ENCODE results near the gene RPL9.
"Not testable (repeated sequence)": the region's sequence is repeated elsewhere in the genome, so short reads cannot be mapped to it uniquely, and the experiment has no call there.

RPL9 gene

GRCh38 chr4:39435659-39436563 lies 22.8 kb downstream of the RPL9 start:
- H3K4me3 ChIP-seq (ENCODE audit: low read depth, low read length) = no peak overlapping the region
- TF ChIP-seq CTCF (IDR thresholded peaks at IDR 0.05; ENCODE audit: low read depth, low read length, missing control alignments) = no peak
- no peak for DNase-seq (ENCODE audit: low read depth)

GRCh38 chr4:39433878-39434492 lies 24.7 kb downstream of the RPL9 start:
- no peak for DNase-seq (ENCODE audit: low read depth)
- TF ChIP-seq CTCF (IDR thresholded peaks at IDR 0.05; ENCODE audit: low read depth, low read length, missing control alignments) = no peak
- no peak overlapping the region for H3K4me3 ChIP-seq (ENCODE audit: low read depth, low read length)

GRCh38 chr4:39429476-39430334 lies 29.0 kb downstream of the RPL9 start:
- no peak for DNase-seq (ENCODE audit: low read depth)
- no peak overlapping the region for H3K4me3 ChIP-seq (ENCODE audit: low read depth, low read length)
- TF ChIP-seq CTCF (IDR thresholded peaks at IDR 0.05; ENCODE audit: low read depth, low read length, missing control alignments) = no peak

GRCh38 chr4:39427520-39428114 lies 31.1 kb downstream of the RPL9 start:
- no peak for TF ChIP-seq CTCF (IDR thresholded peaks at IDR 0.05; ENCODE audit: low read depth, low read length, missing control alignments)
- H3K4me3 ChIP-seq (ENCODE audit: low read depth, low read length) = no peak overlapping the region
- DNase-seq (ENCODE audit: low read depth) = no peak

GRCh38 chr4:39426728-39427127 lies 32.0 kb downstream of the RPL9 start:
- no peak for TF ChIP-seq CTCF (IDR thresholded peaks at IDR 0.05; ENCODE audit: low read depth, low read length, missing control alignments)
- DNase-seq (ENCODE audit: low read depth) = no peak
- no peak overlapping the region for H3K4me3 ChIP-seq (ENCODE audit: low read depth, low read length)

GRCh38 chr4:39425297-39425696 lies 33.4 kb downstream of the RPL9 start:
- not testable (repeated sequence) for H3K4me3 ChIP-seq (ENCODE audit: low read depth, low read length); DNase-seq (ENCODE audit: low read depth)

GRCh38 chr4:39422247-39422646 lies 36.5 kb downstream of the RPL9 start:
- TF ChIP-seq CTCF (IDR thresholded peaks at IDR 0.05; ENCODE audit: low read depth, low read length, missing control alignments) = no peak
- no peak overlapping the region for H3K4me3 ChIP-seq (ENCODE audit: low read depth, low read length)
- no peak for DNase-seq (ENCODE audit: low read depth)
